ENCODE data around the gene ATE1. TPM values are rescaled to one million over a fixed set of nuclear protein-coding genes. Genes with fewer than 3 reads are reported as not detected.

The ATE1 gene
- total RNA-seq, 1 donor from 2014 or later = 34.4 TPM

DNA sequence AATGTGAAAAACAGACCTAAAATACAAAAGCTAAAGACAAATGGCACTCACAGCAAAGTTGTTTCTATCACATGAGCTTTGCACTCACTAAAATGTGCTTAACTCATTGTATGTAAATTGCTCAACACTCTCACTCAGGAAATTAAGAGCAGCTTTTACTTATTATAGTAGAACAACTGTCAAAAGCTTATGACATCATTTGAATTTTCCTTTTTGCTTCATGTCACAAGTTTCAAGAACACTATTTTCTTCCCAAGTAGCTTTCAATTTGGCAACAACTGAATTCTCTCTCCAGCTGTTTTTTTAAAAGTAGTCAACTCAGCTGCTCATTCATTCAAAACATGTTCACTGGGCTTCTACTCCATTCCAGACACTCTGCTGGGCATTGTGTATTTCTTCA lies 46.9 kb downstream of the ATE1 start:
- Histone ChIP-seq H3K9me3 (replicated peaks) (no peaks in the 10 kb centered on the region), H3K4me1 (peaks cover 4% of the 10 kb centered on the region), H3K4me3 (no peak overlapping the region), H3K36me3 (peaks cover 28% of the 10 kb centered on the region), H3K27ac (replicated peaks) (no peak overlapping the region), H3K27me3 (ENCODE audit: low read depth) (no peaks in the 10 kb centered on the region)
- no peak for DNase-seq
- TF ChIP-seq, protein P1, sequence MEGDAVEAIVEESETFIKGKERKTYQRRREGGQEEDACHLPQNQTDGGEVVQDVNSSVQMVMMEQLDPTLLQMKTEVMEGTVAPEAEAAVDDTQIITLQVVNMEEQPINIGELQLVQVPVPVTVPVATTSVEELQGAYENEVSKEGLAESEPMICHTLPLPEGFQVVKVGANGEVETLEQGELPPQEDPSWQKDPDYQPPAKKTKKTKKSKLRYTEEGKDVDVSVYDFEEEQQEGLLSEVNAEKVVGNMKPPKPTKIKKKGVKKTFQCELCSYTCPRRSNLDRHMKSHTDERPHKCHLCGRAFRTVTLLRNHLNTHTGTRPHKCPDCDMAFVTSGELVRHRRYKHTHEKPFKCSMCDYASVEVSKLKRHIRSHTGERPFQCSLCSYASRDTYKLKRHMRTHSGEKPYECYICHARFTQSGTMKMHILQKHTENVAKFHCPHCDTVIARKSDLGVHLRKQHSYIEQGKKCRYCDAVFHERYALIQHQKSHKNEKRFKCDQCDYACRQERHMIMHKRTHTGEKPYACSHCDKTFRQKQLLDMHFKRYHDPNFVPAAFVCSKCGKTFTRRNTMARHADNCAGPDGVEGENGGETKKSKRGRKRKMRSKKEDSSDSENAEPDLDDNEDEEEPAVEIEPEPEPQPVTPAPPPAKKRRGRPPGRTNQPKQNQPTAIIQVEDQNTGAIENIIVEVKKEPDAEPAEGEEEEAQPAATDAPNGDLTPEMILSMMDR (IDR thresholded peaks at IDR 0.05; ENCODE audit: borderline replicate concordance) = no peak
- intact Hi-C loops (cut with micrococcal nuclease) = no loop called here

DNA sequence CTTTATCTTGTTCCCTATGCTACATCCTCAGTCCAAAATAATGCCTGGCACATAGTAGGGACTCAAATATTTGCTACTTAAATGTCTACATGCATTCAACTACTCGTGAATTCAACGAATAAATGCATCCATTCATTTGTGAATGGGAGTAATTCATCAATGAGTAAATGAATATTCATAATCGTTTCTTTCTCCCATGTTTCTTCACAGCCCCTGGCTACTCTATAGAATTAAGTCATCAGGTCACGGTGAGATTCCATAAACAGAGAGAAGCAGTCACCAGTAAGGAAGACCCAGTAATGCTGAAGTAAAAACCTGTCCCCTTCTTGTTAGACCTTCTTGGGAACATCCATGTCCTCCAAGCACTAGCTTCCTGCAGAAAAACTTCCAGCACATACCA lies 48.4 kb downstream of the ATE1 start:
- TF ChIP-seq, protein P1 (IDR thresholded peaks at IDR 0.05; ENCODE audit: borderline replicate concordance) = no peak
- Histone ChIP-seq H3K27me3 (ENCODE audit: low read depth) (no peaks in the 10 kb centered on the region), H3K4me1 (peaks cover 4% of the 10 kb centered on the region), H3K9me3 (replicated peaks) (no peaks in the 10 kb centered on the region), H3K4me3 (no peak overlapping the region), H3K27ac (replicated peaks) (no peak overlapping the region), H3K36me3 (peaks cover 20% of the 10 kb centered on the region)
- DNase-seq = no peak
- intact Hi-C loops (cut with micrococcal nuclease) = no loop called here

- DNase-seq = no peak
- intact Hi-C loops (cut with micrococcal nuclease) = no loop called here
- Histone ChIP-seq H3K4me3 (no peak overlapping the region), H3K36me3 (peaks cover 30% of the 10 kb centered on the region), H3K27me3 (ENCODE audit: low read depth) (no peaks in the 10 kb centered on the region), H3K9me3 (replicated peaks) (no peaks in the 10 kb centered on the region), H3K27ac (replicated peaks) (no peak overlapping the region), H3K4me1 (no peaks in the 10 kb centered on the region)
- TF ChIP-seq, protein P1 (IDR thresholded peaks at IDR 0.05; ENCODE audit: borderline replicate concordance) = no peak
Observed at GRCh38 chr10:121873236-121873635, 54.6 kb downstream of the ATE1 start.

- no peak overlapping the region for H3K4me3 ChIP-seq
- peaks cover 37% of the 10 kb centered on the region for H3K36me3 ChIP-seq
- intact Hi-C loops (cut with micrococcal nuclease) = no loop called here
- H3K4me1 ChIP-seq = no peaks in the 10 kb centered on the region
- H3K27ac ChIP-seq (replicated peaks) = no peak overlapping the region
- H3K27me3 ChIP-seq (ENCODE audit: low read depth) = no peaks in the 10 kb centered on the region
- no peaks in the 10 kb centered on the region for H3K9me3 ChIP-seq (replicated peaks)
- TF ChIP-seq, protein P1 (IDR thresholded peaks at IDR 0.05; ENCODE audit: borderline replicate concordance) = no peak
- no peak for DNase-seq
Observed at GRCh38 chr10:121870413-121870812, 57.4 kb downstream of the ATE1 start.

DNA sequence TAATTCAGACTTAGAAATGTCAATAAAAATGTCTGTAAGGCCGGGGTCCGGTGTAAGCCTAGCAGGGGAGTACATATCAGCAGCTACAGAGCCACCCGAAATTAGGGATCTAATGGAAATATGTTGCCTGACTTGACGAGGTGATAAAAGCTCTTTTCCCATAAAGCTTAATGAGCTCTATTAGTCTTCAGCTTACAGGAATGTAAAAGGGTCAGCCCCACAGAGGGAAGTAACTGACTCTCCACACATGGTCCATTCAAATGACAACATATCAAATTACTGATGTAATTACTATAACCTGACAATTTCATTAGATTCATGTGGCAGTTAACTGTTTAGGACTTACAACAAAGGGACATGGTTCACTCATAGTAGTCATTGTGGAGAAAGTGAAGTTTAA lies 62.3 kb downstream of the ATE1 start:
- Histone ChIP-seq H3K27ac (replicated peaks) (no peak overlapping the region), H3K4me3 (no peak overlapping the region), H3K4me1 (no peaks in the 10 kb centered on the region), H3K36me3 (peaks cover 28% of the 10 kb centered on the region), H3K27me3 (ENCODE audit: low read depth) (no peaks in the 10 kb centered on the region), H3K9me3 (replicated peaks) (no peaks in the 10 kb centered on the region)
- intact Hi-C loops (cut with micrococcal nuclease) = no loop called here
- DNase-seq = no peak
- TF ChIP-seq, protein P1 (IDR thresholded peaks at IDR 0.05; ENCODE audit: borderline replicate concordance) = no peak

- Histone ChIP-seq H3K27ac (replicated peaks) (no peak overlapping the region), H3K36me3 (peaks cover 26% of the 10 kb centered on the region), H3K4me3 (no peak overlapping the region), H3K4me1 (no peaks in the 10 kb centered on the region), H3K9me3 (replicated peaks) (no peaks in the 10 kb centered on the region), H3K27me3 (ENCODE audit: low read depth) (no peaks in the 10 kb centered on the region)
- DNase-seq = no peak
- TF ChIP-seq, protein P1 (IDR thresholded peaks at IDR 0.05; ENCODE audit: borderline replicate concordance) = no peak
- intact Hi-C loops (cut with micrococcal nuclease) = no loop called here
Observed at GRCh38 chr10:121864653-121865052, 63.2 kb downstream of the ATE1 start.

Measured in left ventricle myocardium inferior (tissue), 1 donor.